Dermis blood vessel endothelial cell (primary cell): ENCODE data around the gene ZNF774. TPM values are rescaled to one million over a fixed set of nuclear protein-coding genes. Genes with fewer than 3 reads are reported as not detected.
"Not testable (repeated sequence)": the region's sequence is repeated elsewhere in the genome, so short reads cannot be mapped to it uniquely, and the experiment has no call there.

Experiments
- DNase-seq: peaks from one replicate; pipeline ENCODE4 v3.0.0; 2010
- total RNA-seq: library from RNA; depleted of rRNA; stranded (reverse); fragments of >200 nt; gene quantifications from 2 replicates; pipeline ENCODE4 v1.2.3, GENCODE V29; 2014

Gene ZNF774
- 1.4 and 2.2 TPM in 2 replicates for total RNA-seq

DNA sequence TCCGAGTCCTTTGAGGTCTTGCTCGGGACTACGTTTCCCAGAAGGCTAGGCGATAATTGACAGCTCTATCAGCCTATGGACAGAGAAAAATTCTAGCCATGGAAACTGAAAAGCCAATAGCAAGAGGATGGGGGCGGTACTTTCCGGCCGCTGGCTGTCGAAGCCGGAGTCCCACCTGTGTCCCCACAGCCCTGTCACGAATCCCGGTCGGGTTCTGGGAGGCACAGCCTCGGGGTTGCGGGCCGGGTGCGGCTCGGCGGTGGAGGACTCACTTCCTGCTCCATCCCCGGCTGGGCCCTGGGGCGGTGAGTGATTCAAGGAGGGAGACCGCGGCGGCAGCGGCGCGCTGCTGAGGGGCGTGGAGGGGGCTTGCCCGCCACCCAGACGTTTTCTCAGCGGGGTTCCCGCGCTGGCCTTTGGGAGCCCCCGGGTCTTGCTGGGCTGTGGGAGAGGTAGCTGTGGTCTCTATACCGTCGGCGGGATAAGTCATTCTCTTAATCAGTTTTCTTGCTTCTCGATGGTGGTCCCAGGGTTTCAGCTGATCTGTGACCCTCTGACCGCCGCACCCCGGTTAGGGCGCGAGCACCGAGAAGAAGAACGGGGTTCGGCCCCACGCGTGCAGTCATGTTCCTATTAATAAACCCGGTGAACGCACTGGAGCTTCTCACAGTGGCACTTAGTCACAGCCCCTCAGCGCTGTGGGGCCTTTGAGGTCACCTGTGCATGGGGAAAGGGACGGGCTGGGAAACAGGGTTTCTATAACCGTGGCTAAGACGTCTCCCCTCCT is at the start of gene ZNF774:
Gene ZNF774 (plus strand): TSS at position 178 of the 787 bp plus-strand sequence. CDS start 2,377 bp downstream, outside the sequence.
- DNase-seq: peak; percentile 96

DNA sequence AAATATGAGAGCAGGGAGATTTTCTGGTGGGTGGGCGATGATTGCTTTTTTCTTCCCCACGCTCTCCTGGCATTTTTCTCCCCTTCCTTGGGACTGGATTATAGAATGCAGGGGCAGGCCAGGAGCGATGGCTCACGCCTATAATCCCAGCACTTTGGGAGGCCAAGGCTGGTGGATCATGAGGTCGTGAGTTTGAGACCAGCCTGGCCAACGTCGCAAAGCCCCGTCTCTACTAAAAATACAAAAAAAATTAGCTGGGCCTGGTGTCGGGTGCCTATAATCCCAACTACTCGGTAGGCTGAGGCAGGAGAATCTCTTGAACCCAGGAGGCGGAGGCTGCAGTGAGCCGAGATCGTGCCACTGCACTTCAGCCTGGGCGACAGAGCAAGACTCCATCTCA is 46.7 kb upstream of the ZNF774 start:
- not testable (repeated sequence) for DNase-seq

DNA sequence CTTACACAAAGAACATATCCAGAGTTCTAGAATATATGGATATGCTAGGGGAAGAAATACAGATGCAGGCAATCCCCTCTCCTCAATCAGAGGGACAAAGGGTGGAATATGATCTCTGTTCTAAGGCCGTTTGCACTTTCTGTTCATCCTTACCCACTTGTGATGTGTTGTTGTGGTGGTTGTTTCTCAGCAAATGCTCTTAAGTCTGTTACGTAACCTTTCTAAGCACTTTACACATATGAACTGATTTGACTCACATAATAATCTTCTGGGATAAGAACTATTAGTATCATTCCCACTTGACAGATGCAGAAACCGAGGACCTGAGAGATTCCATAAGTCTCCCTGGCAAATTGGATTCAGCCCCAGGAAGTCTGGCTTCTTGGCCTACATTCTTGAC is 46.2 kb upstream of the ZNF774 start:
- no peak for DNase-seq

DNA sequence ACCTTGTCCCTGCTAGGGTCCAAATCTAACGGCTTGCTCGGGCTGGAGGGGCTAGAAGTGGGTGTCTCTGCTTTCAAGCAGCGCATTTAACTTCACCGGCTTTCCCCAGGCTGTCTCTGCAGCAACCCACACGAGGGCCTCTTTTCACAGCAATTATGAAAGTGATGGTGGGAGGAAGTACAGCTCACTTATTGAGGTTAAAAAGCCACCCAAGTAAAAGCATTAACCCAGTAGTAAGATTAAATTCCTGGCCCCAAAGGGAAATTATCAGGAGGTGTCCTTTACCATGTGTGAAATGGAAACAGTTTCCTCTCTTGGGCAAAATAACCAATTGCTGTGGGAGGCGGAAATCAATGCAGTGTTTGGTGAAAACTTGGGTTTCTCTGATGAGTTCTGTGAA is 45.5 kb upstream of the ZNF774 start:
- no peak for DNase-seq

DNA sequence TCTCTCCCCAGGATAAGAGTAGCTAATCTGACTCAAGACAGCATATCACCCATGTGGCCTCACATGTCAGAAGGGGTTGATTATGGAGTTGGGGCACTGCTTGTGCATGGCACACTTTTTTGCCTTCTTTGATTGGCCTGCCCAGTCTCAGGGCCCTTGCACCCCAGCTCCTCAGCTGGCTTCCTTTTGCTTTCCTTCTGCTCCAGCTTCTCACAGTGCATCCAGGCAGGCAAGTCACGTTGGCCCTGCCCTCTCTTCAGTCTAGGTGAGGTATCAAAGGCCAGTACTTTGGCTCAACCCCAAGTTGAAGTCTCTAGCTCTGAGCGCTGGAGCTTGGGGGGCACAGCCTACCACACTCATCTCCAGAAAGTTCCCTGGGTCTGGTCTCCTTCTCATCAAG is 44.4 kb upstream of the ZNF774 start:
- no peak for DNase-seq

DNA sequence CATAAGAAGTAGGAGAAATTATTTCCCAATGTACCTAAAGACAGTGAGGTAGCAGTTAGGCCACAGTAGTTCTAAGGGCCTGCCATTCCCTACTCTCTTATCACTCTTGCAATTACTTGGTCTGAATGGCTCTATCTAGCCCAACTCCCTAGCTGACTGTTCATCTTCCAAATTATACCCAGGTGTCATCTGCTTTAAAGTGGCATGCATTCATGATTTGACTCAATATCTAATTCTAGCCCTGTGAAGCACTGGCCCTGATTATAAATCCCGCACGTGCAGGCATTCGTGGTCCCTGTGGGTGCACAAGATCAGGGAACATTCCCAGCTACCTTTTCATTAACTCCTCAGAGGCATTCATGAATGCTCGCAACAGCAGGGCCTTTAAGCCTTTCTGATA is 43.1 kb upstream of the ZNF774 start:
- DNase-seq: no peak

DNA sequence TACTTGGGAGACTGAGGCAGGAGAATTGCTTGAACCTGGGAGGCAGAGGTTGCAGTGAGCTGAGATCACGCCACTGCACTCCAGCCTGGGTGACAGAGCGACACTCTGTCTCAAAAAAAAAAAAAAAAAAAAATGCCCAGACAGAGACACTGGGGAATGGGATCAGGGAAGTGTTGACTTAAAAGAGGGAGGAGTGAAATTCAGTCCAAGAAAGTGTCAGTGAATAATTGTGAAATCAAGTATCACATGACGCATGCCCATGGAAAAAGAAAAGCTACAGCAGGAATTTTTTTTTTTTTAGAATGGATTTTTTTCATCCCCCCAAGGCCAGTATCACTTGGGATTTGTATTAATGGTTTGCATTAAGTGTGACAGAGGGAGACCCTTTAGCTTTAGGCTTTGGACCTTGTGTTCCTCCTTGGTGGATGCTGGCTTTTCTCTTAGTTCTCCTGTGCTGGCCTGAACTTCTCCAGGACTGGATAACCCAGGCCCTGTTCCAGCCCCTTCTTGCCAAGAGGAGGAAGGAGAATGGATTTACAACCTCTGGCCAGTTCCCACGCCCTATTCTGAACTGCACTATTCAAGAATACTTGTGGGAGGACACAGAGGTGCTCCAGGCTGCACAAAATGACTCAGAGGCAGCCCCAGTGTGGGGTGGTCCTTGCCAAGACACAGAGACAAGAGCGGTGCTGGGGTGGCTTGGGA is 36.7 kb upstream of the ZNF774 start:
- peak; percentile 16 for DNase-seq

DNA sequence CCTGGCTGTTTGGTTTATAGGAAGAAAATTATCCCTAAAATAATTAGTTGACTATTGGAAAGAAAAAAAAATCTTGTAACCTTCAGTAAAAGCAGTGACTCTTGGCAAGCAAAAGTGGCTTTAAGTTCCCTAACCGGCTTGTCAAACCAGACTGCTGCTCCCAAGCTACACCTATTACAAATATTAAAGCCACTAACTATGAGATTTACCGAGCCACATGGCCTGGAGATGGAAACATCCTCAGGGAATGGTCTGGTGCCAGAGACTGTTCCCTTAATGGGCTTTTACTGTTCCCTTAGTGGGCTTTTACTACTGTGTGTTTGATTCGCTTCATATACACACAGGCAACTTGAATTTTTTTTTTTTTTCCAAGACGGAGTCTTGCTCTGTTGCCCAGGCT is 35.9 kb upstream of the ZNF774 start:
- no peak for DNase-seq

DNA sequence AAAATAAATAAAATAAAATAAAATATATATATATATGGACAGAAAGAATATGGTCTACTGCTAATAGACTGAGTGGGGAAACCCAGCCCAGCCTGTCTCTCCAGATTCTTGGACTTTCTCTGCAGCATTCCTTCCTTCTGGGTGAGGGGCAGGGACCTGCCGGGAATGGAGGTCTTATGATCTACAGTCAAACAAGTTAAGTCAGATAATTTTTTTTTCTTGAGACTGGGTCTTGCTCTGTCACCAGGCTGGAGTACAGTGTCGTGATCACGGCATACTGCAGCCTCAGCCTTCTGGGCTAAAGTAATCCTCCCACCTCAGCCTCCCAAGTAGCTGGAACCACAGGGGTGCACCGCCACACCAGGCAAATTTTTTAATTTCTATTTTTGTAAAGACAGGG is 33.5 kb upstream of the ZNF774 start:
- DNase-seq: no peak

DNA sequence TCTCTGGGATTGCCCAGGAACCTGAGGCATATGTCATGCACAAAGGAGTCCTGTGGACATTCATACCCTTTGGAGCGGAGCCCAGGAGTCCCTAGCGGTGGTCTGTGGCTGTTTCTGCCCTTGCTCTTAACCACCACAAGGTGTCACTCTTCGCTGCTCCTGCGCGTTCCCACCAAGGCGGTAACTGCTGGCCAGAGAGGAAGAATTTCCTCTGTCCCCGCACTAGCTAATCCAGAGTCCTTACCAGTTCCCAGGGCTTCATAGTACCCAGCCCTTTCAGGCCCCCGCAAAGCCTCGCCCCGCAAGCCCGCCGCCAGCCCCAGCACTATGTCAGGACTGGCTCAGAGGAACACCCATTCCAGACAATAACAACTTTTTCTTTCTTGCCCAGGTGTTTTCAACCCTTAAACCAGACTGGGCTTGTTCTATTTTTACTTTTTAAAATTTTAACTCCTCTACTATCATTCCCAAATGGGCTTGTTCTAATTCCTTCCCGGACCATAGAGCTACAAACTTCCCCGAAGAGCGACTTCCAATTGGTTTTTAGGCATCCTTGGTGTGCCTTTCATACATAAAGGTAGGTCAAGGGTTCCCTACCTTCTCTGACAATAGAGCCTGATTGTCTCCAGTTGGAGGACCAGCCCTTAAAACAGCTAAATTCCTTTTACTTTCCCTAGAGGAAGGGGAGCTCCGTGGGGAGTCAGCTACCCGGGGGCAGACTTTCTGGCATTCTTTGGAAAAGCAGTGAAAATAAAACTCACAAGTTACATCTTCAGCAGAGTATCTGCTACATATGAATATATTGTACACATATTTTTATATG is 31.8 kb upstream of the ZNF774 start:
- DNase-seq: peak; percentile 96

DNA sequence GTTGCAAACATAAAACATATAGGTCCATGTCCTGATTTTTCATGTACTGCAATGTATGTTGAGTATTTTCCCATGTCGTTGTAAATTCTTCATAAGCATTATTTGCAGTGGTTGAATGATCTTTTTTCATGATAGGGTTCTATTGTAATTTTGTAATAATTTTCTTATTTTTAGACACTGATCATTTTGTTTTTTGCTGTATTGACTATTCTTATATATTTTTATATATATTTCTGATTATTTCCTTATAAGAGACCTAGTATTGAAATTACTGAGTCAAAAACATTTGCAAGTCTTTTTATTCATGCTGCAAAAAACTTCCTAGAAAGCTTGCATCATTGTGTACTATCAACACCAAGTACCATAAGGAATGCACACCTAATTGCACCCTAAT is 31.2 kb upstream of the ZNF774 start:
- DNase-seq: no peak

DNA sequence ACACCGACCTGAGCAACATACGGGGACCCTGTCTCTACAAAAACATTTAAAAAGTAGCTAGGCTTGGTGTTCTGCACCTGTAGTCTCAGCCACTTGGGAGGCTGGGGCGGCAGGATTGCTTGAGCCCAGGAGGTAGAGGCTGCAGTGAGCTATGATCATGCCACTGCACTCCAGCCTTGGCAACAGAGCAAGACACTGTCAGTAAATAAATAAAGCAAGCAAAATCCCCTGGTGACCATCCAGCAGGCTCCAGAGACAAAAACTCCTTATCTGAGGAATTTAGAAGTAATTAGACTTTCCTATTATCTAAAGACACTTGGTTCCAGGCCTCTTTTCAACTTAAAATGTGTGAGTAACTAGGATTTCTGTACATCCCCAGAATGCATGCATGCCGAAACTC is 29.5 kb upstream of the ZNF774 start:
- no peak for DNase-seq

DNA sequence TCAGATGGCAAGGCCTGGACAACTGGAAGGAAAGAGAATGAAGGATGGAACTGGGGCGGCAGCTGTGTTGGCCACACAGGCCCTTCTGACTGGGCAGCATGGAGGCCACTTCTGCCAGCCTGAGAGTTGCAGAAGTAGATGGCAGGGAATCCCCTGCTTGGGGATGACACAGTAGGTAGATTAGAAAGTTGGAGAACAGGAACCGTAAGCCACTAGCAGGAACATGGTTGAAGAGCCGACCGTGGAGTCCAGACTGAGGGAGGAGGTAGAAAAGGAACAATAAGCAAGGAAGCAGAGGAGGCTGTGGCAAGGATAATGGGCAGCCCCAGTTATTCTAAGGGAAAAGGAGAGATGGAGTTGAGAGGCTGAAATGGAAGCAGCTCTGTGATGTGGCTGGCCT is 26.4 kb upstream of the ZNF774 start:
- no peak for DNase-seq

DNA sequence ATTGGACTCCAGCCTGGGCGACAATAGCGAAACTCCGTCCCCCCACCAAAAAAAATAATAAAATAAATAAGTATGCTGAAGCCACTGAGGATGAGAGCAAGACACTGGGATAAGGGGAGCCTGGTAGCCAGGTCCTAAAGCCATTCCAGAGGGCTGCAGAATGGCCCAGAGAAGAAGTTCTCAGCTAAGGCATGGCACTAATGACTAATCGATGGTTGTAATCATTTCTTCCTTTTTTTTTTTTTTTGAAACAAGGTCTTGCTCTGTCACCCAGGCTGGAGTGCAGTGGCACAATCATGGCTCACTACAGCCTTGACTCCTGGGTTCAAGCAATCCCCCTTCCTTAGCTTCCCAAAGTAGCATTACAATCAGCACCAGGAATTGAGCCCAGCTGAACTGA is 25.6 kb upstream of the ZNF774 start:
- no peak for DNase-seq

DNA sequence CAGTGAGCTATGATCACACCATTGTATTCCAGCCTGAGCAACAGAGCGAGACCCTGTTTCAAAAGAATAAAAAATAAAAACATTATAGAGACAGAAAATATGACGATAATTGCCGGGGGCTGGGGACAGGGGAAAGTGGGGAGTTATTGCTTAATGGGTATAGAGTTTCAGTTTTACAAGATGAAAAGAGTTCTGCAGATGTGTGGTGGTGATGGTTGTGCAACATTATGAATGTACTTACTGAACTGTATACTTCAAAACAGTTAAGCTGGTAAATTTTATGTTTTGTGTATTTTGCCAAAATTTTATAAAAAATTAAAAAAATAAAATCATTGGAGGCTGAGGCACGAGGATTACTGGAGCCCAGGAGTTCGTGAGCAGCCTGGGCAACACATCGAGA is 24.8 kb upstream of the ZNF774 start:
- no peak for DNase-seq

DNA sequence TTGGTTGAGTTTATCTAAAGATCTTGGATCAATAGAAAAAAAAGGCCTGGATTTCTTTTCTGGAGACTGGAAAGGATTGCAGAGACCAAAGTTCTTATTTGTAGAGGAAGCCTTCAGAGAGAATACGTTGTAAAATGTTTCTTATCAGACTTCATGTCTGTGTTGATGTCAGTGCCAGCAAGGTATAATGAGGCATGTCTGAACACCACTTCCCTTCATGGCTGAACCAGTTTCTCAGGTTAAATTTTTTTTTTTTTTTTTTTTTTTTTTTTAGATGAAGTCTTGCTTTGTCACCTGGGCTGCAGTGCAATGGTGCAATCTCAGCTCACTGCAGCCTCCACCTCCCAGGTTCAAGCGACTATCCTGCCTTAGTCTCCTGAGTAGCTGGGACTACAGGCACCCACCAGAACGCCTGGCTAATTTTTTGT is 17.8 kb upstream of the ZNF774 start:
- DNase-seq: no peak

DNA sequence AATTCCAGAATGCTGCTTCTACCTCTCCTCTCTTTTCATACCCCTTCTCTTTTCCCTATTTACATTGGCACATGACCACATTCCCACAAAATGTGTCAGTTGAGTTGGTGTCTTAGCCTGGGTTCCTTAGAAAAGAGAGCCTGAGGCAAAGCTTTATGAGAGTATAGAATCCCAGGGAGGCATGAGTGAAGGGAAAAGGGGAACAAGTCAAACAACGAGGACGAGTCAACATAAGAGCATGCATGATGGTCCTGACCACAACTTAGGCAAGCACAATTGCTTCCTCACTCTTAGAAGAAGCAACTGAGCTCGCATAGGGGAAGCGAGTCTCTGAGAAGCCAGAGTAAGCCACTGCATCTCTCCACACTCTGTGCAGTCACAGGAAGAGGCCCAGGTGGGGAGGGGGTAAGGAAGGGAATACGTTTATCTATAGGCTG is 15.4 kb upstream of the ZNF774 start:
- no peak for DNase-seq

DNA sequence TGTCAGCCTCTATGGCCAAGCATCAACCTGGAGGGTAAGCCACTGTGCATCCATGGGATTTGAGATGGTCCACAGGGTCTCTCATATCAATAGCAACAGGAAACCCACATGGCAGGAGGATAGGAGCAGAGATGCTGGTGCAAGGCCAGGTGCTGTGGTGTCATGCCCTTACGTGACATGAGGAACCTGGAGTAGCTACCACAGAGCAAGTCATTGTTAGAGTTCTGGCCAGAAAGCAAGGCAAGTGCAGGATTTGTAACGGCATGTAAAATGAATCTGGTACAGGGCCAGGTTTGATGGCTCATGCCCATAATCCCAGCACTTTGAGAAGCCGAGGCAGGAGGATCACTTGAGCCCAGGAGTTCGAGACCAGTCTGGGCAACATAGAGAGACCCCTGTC is 14.8 kb upstream of the ZNF774 start:
- no peak for DNase-seq

DNA sequence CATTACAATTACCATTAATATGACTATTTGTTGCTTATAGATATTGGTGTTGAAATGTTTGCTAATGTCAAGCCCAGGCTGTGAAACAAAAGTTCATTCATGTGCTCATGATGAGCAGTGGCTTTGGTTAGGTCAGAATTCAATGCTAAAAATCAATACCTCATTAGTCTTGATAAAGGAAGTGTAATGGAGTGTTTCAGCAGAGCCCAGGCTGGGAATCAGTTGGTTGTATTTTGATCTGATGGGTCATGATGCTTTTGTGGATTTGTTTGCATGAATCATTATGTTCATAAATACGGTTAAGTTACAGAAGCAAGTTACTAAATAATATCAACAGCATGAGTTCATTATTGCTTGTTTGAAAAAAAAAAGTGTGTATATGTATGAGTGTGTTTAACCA is 13.6 kb upstream of the ZNF774 start:
- DNase-seq: no peak

DNA sequence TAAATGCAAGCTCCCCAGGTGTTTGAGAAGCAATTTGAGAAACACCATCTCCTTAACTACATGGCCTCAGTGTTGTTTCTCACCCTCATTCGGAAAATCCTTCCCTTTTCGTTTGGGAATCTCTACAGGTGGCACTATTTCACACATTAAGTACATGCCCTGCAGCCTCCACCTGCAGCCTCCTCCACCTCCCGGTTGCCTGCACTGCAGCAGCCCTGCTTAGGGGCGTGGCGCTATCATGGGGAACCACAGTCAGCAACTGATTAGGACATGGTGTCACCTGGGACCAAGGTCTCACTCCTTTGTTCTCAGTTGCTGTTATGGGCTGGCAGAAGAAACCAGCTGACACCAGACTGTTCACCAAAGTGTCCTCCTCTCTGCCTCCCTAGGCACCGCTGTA is 11.7 kb upstream of the ZNF774 start:
- no peak for DNase-seq

DNA sequence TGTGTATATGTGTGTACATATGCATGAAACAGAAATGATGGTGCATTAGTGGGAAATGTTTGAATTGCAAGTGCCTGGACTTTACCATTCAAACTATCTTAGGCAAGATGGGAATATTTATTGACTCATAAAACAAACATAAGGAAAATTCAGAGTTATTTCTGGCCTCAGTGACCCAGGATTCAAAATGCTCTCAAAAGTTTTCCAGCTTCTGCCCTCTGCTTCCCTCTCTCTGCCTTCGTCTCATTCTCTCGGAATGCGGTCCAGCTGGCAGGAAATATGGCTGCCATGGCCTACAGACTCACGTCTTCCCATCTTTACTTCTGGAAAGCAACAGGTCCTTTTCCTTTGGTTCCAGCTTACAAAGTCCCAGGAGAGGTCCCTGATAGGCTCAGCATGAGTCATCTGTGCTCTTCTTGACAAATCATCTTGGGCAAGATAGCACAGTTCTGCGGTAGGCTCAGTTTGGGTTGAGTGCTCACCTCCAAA is 8.7 kb upstream of the ZNF774 start:
- DNase-seq: peak; percentile 37

DNA sequence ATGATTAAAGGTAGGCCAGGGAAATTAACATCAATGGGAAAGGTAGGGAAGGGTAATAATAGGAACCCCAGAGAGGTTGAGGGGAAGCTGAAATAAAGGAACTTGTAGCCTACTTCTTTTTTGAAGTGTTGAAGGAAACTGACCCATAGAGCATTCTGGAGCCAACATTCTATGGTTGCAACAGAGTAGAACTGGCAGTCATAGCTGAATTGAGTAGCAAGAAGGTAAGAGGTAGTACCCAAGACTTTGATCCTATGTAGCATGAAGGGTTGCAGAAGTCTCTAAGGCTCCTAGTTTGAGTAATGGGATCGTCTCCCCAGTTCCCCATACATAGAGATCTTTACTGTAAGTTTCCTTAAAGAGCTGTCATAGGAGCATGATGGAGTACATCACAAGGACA is 7.4 kb upstream of the ZNF774 start:
- DNase-seq: no peak

DNA sequence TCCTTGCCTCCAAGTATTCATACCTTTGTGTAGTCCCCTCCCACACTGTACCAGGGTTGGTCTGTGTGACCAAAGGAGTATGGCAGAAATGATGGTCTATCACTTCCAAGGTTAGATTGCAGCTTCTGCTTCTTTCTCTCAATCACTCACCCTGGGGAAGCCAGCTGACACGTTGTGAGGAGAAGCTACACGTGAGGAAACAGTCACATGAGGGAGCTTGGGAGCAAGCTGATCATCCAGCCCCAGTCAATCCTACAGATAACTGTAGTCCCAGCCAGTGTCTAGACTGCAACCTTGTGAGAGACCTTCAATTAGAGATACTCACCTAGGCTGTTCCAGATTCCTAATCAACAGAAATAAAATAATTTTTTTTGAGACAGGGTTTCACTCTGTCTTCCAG is 6.2 kb upstream of the ZNF774 start:
- no peak for DNase-seq
